Testis (tissue), 3 donors: ENCODE data around the gene TIMM13. TPM values are rescaled to one million over a fixed set of nuclear protein-coding genes. Genes with fewer than 3 reads are reported as not detected.
"Not testable (repeated sequence)": the region's sequence is repeated elsewhere in the genome, so short reads cannot be mapped to it uniquely, and the experiment has no call there.

Experiments
- DNase-seq: peaks from one replicate; pipeline ENCODE4 v3.0.0-alpha.2; 2019
- H3K27ac ChIP-seq, 2 donors: fragments of 200-600 bp; sonication (generic); one replicate each; pipeline ENCODE4 v1.5.1; 2019
- H3K27me3 ChIP-seq: fragments of 200-600 bp; sonication (generic); one replicate; pipeline ENCODE4 v1.5.1; 2019
- H3K36me3 ChIP-seq: fragments of 200-600 bp; sonication (generic); one replicate; pipeline ENCODE4 v1.5.1; 2017; ENCODE audit warnings: low read depth; ENCODE audit errors: missing control alignments
- H3K4me1 ChIP-seq: fragments of 200-600 bp; sonication (generic); one replicate; pipeline ENCODE4 v1.5.1; 2019
- H3K4me3 ChIP-seq, 2 donors: fragments of 200-600 bp; sonication (generic); one replicate each; pipeline ENCODE4 v1.5.1; 2017 to 2019
- H3K9me3 ChIP-seq: fragments of 200-600 bp; sonication (generic); one replicate; pipeline ENCODE4 v1.5.1; 2017
- CTCF ChIP-seq, 3 experiments: fragments of 450-650 bp in 2 of 3; fragments of 200-600 bp in 1 of 3; sonication (generic) in 1 of 3; IDR thresholded peaks; one replicate each; pipeline ENCODE4 v1.5.1; 2016 to 2019; ENCODE audit warnings: antibody characterized with exemption in 3 of 3, mild to moderate bottlenecking in 2 of 3, moderate library complexity in 1 of 3
- POLR2A ChIP-seq: fragments of 450-650 bp; IDR thresholded peaks from one replicate; pipeline ENCODE4 v1.6.1; 2017; ENCODE audit warnings: antibody characterized with exemption, mild to moderate bottlenecking, moderate library complexity
- WGBS, 2 donors: methylation state at CpG; one replicate each; pipeline ENCODE4 v1.1.5; 2018; 5-methylcytosine and 5-hydroxymethylcytosine counted together
- intact Hi-C: fragments of 100-400 bp; cut with DNase I; formaldehyde crosslinking; loops from one replicate; pipeline ENCODE4 v1.15.1; 2023; ENCODE audit warnings: low total_unique reads
- polyA plus RNA-seq: library from polyadenylated mRNA; stranded (reverse); fragments of 350-450 nt; fragmentation: Illumina TruSeq; extraction: RNeasy Lipid Tissue Mini Kit (QIAGEN cat#74804); gene quantifications from one replicate; pipeline ENCODE4 v1.2.3, GENCODE V29; 2014; ENCODE audit warnings: low read depth, low replicate concordance; ENCODE audit not compliant: insufficient read depth
- total RNA-seq, 2 donors: library from RNA; depleted of rRNA; stranded (reverse); fragments of >200 nt; gene quantifications; one replicate each; pipeline ENCODE4 v1.2.3, GENCODE V29; 2016

Gene TIMM13
- total and polyA plus RNA-seq, 3 donors from 2014 or later, result 57.5 to 66.6 (median 60.6) TPM

- 0% methylated on average over 8 to 41 of the region's 45 CpGs for WGBS, 2 donors
- peak; percentile 63 for DNase-seq
- no peaks in the 10 kb centered on the region for H3K9me3 ChIP-seq
- peaks cover 3% of the 10 kb centered on the region for H3K4me1 ChIP-seq
- H3K36me3 ChIP-seq, result no peaks in the 10 kb centered on the region
- H3K27me3 ChIP-seq, result no peaks in the 10 kb centered on the region
- H3K27ac ChIP-seq, result peak overlapping the region; percentile 45 to 73
- H3K4me3 ChIP-seq, result peak overlapping the region; percentile 79 to 90
- intact Hi-C loops, result loop anchor here (5.0 to 10.0 kb wide), 2 partner anchors 67 to 140 kb away; no protein-coding TSS in a partner anchor
- TF ChIP-seq POLR2A, result no peak
- TF ChIP-seq CTCF (IDR thresholded peaks at IDR 0.05), result no peak
These were observed 47.8 kb upstream of the TIMM13 start for GRCh38 chr19:2475018-2475701.

GRCh38 chr19:2474232-2475017 is 47.0 kb upstream of the TIMM13 start:
- H3K4me3 ChIP-seq, result peak overlapping the region; percentile 79 to 90
- TF ChIP-seq POLR2A (no peak), CTCF (IDR thresholded peaks at IDR 0.05) (peak; percentile 98 to 100 (median 100))
- intact Hi-C loops, result loop anchor here (5.0 to 10.0 kb wide), 2 partner anchors 68 to 140 kb away; no protein-coding TSS in a partner anchor
- peak overlapping the region; percentile 23 to 73 for H3K27ac ChIP-seq
- 10 to 19% methylated on average over 17 to 47 of the region's 60 CpGs for WGBS, 2 donors
- H3K4me1 ChIP-seq, result peaks cover 3% of the 10 kb centered on the region
- DNase-seq, result peak; percentile 83
- no peaks in the 10 kb centered on the region for H3K36me3 ChIP-seq
- H3K27me3 ChIP-seq, result no peaks in the 10 kb centered on the region
- no peaks in the 10 kb centered on the region for H3K9me3 ChIP-seq

- H3K4me3 ChIP-seq, H3K36me3 ChIP-seq, DNase-seq, H3K27ac ChIP-seq, H3K27me3 ChIP-seq, H3K9me3 ChIP-seq, H3K4me1 ChIP-seq: not testable (repeated sequence)
- intact Hi-C loops, result loop anchor here (10.0 kb wide), 1 partner anchor 145 kb away; no protein-coding TSS in a partner anchor
- 90% methylated on average over 8 of the region's 8 CpGs for WGBS, 2 donors
These were observed 42.5 kb upstream of the TIMM13 start for GRCh38 chr19:2469915-2470200.

GRCh38 chr19:2469102-2469914 is 41.9 kb upstream of the TIMM13 start:
- intact Hi-C loops, result no loop called here
- no peaks in the 10 kb centered on the region for H3K4me1 ChIP-seq
- no peak overlapping the region for H3K27ac ChIP-seq
- H3K27me3 ChIP-seq, result no peaks in the 10 kb centered on the region
- no peaks in the 10 kb centered on the region for H3K36me3 ChIP-seq
- H3K9me3 ChIP-seq, result no peaks in the 10 kb centered on the region
- TF ChIP-seq CTCF (IDR thresholded peaks at IDR 0.05) (no peak), POLR2A (no peak)
- H3K4me3 ChIP-seq, result no peak overlapping the region
- no peak for DNase-seq
- WGBS, 2 donors, result 68 to 73% methylated on average over 20 to 23 of the region's 23 CpGs

GRCh38 chr19:2468596-2468995 is 41.2 kb upstream of the TIMM13 start:
- Histone ChIP-seq H3K27ac (no peak overlapping the region), H3K36me3 (no peaks in the 10 kb centered on the region), H3K9me3 (no peaks in the 10 kb centered on the region), H3K27me3 (no peaks in the 10 kb centered on the region), H3K4me1 (no peaks in the 10 kb centered on the region), H3K4me3 (no peak overlapping the region)
- DNase-seq, result no peak
- intact Hi-C loops, result no loop called here
- TF ChIP-seq POLR2A, result no peak
- TF ChIP-seq CTCF (IDR thresholded peaks at IDR 0.05), result no peak
- 79 to 82% methylated on average over 12 of the region's 12 CpGs for WGBS, 2 donors
